Measurements from ENCODE around the gene PNPLA6.

PNPLA6 gene

DNA sequence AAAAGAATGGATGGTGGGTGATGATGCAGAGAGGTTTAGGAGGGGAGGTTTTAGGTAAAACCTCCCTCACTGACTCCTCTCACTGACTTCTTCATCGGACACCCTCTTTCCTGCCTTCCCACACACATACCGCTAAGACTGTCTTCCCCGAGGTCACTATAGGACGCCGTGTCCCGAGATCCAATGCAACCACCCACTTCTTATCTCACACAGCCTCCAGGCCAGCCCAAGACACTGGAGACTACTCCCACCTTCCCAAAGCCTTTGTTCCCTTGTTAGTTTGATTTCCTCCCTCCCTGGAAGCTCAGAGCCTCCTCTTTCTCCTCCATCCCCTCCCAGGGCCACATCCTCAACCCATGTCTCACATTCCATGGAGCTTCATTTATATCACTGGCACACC lies 43.7 kb downstream of the PNPLA6 start:
- in situ Hi-C loops (cut with MboI; ENCODE audit: low pct_unique_long_range_greater_than_20kb, low sequenced_read_pairs) = no loop called here
- DNase-seq = no peak

DNA sequence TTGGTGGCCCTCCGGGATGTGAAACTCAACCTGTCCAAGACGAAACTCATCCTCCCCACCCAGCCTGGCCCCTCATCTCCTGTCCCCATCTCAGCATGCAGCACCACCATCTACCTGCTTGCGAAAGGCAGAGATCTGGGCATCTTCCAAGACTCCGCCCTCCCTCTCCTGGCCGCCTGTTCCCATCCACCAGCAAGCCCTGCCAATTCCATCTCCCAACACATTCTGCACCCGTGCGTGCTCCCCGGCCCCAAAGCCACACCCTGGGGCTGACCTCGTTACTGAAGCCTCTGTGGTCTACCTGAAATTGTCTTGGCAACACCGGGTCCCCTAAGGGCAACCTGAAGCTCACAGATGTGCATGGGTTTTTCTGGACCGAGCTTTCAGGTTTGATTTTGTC lies 46.9 kb downstream of the PNPLA6 start:
- DNase-seq = no peak
- in situ Hi-C loops (cut with MboI; ENCODE audit: low pct_unique_long_range_greater_than_20kb, low sequenced_read_pairs) = no loop called here

DNA sequence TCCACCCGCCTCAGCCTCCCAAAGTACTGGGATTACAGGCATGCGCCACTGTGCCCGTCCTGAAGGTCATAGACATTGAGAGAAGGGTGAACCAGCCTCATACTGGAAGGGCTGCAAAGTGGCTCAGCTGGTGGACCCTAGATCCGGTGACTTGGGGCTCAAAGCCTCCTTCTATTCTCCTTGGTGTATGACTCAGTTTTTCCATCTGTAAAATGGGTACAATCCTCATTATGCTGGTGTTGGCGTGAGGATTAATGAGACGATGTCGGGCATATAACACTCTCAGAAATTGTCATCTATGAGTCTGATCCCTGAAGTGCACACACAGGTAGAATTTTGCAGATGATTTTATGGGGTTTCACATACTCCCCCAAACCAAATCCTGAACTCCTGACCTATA lies 54.3 kb downstream of the PNPLA6 start:
- in situ Hi-C loops (cut with MboI; ENCODE audit: low pct_unique_long_range_greater_than_20kb, low sequenced_read_pairs) = no loop called here

DNA sequence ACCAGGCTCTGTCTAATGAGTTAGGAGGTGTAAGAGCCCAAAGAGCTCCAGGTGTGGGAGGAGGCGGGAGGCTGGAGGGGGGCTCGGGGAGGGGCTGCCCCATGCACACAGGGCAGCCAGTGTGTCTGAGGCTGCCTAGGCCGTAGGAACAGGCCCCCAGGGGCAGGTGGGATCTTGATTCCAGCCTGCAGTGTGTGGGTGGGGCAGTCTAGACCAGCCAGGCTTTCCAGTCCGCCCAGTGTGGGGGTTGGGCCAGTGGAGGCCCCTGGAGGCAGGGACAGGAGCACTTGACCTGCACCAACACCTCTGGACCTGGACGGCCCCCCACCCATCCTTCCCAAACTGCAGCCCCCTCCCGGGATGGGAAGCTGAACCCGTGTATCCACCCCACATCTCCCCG lies 54.7 kb downstream of the PNPLA6 start:
- in situ Hi-C loops (cut with MboI; ENCODE audit: low pct_unique_long_range_greater_than_20kb, low sequenced_read_pairs) = no loop called here
- no peak for DNase-seq

More for the DNA sequence above, 54.3 kb downstream of the PNPLA6 start:
- DNase-seq = no peak

DNA sequence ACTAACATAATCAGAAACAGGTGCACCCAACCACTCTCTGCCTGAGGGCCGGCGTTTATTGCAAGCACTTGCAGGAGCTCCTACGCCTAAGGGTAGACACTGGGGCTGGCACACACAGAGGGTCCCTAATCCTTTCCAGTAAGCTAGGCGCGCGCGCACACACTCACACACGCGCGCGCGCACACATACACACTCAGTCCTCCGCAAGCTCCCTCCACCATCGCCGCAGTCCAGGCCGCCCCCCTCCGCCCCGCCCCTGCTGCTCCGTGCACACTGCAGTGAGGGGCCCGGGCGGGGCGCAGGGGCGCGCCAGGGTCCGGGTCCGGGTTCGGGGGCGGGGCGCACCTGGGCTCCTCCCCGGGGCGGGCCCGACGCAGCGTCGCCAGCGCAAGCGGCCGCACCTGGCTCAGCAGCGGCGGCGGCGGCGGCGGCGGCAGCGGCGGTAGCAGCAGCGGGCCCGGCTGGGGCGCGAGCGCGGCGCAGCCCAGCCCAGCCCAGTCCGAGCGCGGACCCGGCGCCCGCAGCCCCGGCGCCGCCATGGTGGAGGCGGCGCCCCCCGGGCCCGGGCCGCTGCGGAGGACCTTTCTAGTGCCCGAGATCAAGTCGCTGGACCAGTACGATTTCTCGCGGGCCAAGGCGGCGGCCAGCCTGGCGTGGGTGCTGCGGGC lies 60.1 kb downstream of the PNPLA6 start, which contains the start of gene CAMSAP3:
CAMSAP3 (plus strand) TSS at position 398 of the 668 bp plus-strand sequence; CDS start at position 538, 140 bp downstream.
- in situ Hi-C loops (cut with MboI; ENCODE audit: low pct_unique_long_range_greater_than_20kb, low sequenced_read_pairs) = no loop called here

DNA sequence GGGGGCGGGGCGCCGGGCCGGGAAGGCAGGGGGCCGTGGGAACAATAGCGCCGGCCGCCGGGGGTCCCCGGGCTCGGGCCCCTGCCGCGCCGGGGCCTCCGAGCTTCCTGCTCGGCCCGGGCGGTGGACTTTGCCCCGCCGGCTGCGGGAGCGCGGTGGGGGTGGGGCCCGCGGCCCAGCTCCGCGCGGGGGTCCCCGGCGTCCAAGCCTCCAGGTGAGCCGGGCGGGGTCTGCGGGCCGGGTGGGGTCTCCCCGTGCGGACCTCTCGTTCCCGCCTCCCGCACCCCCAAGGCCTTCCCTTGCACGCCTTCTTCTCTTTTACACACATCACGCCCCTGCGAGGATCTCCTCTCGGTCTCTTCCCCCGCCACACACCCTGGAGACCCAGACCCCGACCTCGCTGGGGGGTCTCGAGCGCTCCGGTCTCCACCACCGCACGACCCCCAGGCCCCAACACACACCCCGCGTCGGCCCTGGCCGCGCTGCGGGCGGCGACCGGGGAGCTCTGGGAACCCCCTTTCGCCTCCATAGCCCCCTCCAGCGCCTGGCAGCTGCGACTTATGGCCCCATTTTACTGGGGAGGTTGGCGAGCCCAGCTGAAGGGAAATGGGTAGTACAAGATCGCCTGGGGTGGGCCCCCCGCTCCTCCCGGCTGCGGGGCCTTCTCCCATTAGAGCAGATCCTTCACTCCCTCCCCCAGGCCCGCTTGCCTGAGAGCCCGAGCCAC lies 60.9 kb downstream of the PNPLA6 start:
- no peak for DNase-seq
- in situ Hi-C loops (cut with MboI; ENCODE audit: low pct_unique_long_range_greater_than_20kb, low sequenced_read_pairs) = no loop called here

More for the DNA sequence above, 60.1 kb downstream of the PNPLA6 start, which contains the start of gene CAMSAP3:
- DNase-seq = peak; percentile 60

DNA sequence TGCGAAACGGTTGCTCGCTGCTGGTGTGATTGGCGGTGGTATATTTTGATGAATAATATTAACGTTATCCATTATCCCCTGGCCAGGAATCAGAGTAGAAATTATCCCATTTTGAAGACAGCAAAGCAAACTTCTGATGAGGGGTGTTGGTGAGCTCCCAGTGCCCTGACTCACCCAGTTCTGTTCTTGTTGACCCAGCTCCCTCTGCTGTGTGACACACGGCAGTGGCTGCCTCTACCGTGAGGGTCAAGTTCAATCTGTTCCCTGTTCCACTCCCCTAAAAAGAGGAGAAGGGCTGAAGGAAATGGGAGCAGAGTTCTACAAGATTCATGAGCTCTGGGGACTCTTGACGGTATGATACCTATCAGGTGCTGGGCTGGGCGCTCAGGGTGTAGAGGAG lies 62.2 kb downstream of the PNPLA6 start:
- in situ Hi-C loops (cut with MboI; ENCODE audit: low pct_unique_long_range_greater_than_20kb, low sequenced_read_pairs) = no loop called here
- no peak for DNase-seq

DNA sequence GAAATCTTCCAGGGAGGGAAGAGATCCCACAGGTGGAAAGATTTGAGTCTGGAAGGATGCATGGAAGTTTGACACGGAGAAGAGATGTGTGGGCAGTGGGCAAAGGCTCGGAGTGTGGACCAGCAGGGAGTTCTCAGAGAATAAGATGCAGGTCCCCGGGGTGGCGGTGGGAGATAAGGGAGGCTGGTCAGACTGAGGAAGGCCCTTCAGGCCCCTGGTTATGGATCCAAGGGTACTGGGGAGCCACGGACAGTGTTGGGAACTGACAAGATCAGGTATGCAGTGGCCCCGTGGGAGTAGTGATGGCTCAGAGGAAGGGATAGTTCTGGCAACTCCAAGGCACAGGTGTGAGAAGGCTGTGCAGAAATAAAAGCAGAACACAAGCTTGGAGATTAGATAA lies 62.7 kb downstream of the PNPLA6 start:
- in situ Hi-C loops (cut with MboI; ENCODE audit: low pct_unique_long_range_greater_than_20kb, low sequenced_read_pairs) = no loop called here
- no peak for DNase-seq

DNA sequence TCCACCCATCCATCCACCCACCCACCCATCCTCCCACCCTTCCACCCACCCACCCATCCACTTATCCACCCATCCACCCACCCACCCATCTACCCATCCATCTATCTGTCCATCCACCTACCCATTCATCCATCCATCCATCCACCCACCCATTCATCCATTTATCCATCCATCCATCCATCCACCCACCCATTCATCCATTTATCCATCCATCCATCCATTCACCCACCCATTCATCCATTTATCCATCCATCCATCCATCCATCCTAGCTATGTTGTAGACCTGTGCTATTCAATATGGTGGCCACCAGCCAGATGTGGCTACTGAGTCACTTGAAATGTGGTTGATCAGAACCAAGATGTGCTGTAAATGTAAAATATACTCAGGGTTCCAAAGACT lies 65.2 kb downstream of the PNPLA6 start:
- no peak for DNase-seq
- in situ Hi-C loops (cut with MboI; ENCODE audit: low pct_unique_long_range_greater_than_20kb, low sequenced_read_pairs) = no loop called here

DNA sequence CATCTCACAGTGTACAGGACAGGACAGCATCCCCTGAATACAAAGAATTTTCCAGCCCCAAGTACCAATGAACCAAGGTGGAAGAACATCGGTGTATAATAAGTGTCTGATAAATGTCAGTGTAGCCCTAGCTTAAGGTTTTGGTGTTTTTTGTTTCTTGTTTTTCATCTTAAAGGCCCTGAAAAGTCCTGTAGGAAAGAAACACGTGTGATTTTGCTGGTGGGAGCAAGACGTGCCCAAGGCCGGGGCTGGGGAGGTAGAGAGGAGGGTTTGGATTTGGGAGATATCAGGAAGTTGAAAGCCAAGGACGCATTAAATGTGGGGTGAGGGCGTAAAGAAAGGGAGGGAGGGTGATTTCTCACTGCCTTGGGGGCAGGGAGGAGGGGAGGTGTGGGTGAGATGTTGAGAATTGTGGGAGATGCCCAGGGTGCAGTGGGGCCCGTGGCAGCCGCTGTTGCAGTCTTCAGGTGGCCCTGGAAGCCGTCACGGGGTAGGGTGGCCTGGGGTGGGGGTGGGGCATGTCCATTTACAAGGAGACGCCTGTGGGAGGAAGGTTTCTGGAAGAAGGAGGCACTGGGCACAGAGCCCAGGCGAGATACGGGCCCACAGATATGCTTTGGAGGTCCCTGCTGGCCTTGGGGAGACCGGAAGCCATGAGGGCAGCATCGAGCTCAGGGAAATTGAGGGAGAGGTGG lies 66.9 kb downstream of the PNPLA6 start:
- DNase-seq = no peak
- in situ Hi-C loops (cut with MboI; ENCODE audit: low pct_unique_long_range_greater_than_20kb, low sequenced_read_pairs) = no loop called here

DNA sequence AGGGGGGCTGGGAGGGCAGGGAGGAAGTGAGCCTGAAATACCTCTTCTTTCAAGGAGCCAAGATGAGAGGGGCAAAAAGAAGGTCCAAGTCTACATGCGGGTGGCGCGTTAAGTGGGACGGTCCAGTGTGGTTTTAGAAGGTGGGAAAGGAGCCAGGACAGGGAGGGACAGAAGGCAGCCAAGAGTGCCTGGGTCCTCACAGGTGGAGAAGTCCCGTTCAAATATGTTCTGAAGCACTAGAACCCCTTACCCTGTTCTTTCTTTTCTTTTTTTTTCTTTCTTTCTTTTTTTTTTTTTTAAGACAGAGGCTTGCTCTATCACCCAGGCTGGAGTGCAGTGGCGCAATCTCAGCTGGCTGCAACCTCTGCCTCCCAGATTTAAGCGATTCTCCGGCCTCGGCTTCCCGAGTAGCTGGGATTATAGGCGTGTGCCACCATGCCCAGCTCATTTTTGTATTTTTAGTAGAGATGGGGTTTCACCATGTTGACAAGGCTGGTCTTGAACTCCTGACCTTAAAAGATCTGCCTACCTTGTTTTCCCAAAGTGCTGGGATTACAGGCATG lies 67.5 kb downstream of the PNPLA6 start:
- in situ Hi-C loops (cut with MboI; ENCODE audit: low pct_unique_long_range_greater_than_20kb, low sequenced_read_pairs) = no loop called here
- no peak for DNase-seq

DNA sequence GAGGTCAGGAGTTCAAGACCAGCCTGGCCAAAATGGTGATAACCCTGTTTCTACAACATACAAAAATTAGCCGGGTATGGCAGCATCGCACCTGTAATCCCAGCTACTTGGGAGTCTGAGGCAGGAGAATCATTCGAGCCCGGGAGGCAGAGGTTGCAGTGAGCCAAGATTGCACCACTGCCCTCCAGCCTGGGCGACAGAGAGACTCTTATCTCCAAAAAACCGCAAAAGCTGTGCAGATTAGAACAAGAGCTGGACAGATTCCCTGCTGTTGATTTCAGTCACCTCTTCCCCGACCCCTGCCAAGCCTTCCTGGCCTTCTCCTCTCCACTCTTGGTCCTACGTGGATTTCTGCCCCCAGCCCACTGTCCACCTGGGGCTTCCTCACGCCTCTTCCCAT lies 68.4 kb downstream of the PNPLA6 start:
- DNase-seq = no peak
- in situ Hi-C loops (cut with MboI; ENCODE audit: low pct_unique_long_range_greater_than_20kb, low sequenced_read_pairs) = no loop called here

DNA sequence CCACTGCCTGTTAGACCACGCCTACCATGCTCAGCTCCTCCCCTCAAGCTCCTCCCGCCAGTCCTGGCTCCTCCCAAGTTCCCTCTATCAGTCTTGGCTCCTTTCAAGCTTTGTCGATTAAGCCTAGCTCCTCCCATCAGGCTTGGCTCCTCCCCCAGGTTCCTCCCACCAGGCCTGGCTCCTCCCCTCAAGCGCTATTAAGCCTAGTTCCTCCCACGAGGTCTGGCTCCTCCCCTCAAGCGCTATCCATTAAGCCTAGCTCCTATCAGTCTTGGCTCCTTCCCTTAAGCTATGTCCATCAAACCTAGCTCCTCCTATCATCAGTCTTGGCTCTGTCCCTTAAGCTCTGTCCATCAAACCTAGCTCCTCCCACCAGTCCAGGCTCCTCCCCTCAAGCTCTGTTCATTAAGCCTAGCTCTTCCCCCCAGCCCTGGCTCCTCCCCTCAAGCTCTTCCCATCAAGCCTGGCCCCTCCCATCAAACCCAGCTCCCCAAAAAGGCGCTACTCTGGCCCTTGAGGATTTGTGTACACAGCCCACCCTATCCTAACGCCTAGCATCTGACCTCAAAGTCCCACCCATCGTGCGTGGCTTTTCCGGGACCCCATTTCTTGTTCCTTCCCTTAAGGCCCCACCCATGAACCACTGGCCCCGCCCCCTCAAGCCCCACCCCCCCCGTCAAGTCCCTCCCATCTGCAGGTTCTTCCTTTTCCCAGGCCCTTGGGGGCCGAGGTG lies 70.1 kb downstream of the PNPLA6 start:
- in situ Hi-C loops (cut with MboI; ENCODE audit: low pct_unique_long_range_greater_than_20kb, low sequenced_read_pairs) = no loop called here
- DNase-seq = peak; percentile 70

DNA sequence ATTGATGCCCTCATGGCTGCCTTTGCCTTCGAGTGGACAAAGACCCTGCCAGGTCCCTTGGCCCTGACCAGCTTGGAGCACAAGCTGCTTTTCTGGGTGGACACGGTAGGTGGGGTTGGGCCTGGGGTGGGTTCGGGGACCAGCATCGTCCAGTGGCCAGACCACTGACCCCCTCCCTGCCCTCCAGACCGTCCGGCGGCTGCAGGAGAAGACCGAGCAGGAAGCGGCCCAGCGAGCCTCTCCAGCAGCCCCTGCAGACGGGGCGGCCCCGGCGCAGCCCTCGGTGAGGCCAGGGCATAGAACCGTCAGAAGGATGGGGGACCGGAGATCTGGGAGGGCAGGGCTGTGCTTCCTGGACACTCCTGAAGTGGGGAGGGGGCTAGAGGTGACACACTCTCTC lies 70.8 kb downstream of the PNPLA6 start:
- DNase-seq = no peak
- in situ Hi-C loops (cut with MboI; ENCODE audit: low pct_unique_long_range_greater_than_20kb, low sequenced_read_pairs) = no loop called here

DNA sequence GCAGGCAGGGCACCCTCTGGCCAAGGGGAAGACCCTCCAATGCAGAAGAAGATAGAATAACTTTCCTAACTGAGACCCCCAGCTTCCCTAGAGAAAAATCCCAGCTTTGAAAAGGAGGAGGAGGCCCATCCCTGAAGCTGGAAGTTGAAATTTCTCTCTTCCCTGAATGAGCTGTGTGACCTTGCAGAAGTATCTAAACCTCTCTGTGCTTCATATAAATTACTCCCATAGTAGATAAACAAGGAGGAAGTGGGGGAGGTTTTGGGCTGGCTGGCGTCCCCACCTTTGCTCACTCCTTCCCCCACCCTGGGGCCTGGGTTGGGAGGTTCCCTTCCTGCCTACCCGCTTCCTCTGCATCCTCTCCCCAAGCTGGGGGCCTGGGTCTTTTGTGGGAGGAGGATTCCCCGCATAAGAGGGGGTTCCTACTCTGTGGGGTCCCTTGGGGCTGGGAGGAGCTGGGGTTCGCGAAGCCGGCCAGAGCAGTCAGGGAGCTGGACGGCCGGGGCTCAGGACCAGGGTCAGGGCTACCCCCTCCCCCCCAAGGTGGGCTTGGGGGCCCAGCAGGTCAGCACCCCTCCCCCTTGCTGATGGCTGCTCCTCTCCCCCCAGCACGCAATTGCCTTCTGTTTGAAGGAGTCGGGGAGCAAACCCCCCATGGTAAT lies 71.8 kb downstream of the PNPLA6 start:
- in situ Hi-C loops (cut with MboI; ENCODE audit: low pct_unique_long_range_greater_than_20kb, low sequenced_read_pairs) = no loop called here
- no peak for DNase-seq

DNA sequence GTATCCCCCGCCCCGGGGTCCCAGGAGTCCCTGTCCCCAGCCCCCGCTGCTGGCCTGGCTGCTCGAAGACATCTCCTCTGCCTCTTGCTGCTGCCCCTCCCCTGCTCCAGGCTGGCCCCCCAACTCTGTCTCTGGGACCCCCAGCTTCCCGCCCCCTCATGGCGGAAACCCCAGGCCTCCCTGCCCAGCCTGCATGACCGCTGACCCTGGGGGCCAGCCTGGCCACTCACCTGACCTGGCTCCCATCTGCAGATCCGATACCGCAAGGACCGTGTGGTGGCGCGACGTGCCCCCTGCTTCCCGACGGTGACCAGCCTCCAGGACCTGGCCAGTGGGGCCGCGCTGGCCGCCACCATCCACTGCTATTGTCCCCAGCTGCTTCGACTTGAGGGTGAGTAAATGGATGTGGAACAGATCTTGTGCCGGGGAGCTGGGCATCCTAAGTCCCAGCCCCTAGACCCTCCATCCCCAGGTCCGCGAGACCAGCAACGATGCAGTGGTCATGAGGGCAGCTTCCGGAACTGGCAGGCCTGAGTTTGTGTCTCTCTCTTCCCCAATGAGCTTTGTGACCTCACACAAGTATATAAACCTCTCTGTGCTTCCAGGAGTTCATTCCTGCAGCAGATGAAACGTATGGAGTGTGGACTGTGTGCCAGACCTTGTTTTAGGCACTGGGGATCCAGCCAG lies 72.5 kb downstream of the PNPLA6 start:
- DNase-seq = no peak
- in situ Hi-C loops (cut with MboI; ENCODE audit: low pct_unique_long_range_greater_than_20kb, low sequenced_read_pairs) = no loop called here

DNA sequence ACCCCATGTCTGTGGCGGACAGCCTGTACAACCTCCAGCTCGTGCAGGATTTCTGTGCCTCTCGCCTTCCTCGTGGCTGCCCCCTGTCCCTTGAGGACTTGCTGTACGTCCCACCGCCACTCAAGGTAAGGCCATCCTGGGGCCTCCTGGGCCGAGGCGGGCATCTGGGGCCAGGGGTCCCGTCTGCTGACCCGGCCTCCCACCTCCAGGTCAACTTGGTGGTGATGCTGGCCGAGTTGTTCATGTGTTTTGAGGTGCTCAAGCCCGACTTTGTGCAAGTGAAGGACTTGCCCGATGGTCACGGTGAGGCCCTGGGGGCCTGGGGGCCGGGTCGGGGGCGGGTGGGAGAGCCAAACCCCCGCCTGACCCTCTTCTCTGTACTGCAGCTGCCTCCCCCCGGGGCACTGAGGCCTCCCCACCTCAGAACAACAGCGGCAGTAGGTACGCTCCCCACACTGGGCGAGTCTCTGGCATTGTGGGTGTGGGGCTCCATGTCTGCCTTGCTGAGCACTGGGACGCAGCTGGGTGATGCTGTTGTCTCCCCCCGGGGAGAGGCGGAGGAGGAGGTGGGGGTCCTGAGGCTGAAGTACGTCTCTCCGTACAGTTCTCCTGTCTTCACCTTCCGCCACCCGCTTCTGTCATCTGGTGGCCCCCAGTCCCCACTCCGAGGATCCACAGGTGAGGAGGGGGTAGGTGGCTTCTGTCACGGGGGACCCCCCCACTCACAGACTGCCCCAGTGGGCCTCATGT lies 75.1 kb downstream of the PNPLA6 start:
- in situ Hi-C loops (cut with MboI; ENCODE audit: low pct_unique_long_range_greater_than_20kb, low sequenced_read_pairs) = no loop called here
- DNase-seq = no peak

Measured in KBM-7 (cell line).